Mesothelial cell of epicardium (in vitro differentiated cells): ENCODE data around the gene CNTNAP5. TPM values are rescaled to one million over a fixed set of nuclear protein-coding genes. Genes with fewer than 3 reads are reported as not detected.

Experiments used
- DNase-seq, 2 experiments: peaks; one replicate each; pipeline ENCODE4 v3.0.0; 2021; ENCODE audit warnings: low spot score in 2 of 2; ENCODE audit not compliant: unreplicated experiment in 2 of 2
- H3K27ac Mint-ChIP-seq: 2 replicates; pipeline ENCODE4 v1.8.0; 2021; ENCODE audit warnings: mixed read lengths
- H3K27me3 Mint-ChIP-seq: 2 replicates; pipeline ENCODE4 v1.8.0; 2021; ENCODE audit warnings: low read depth, mixed read lengths
- H3K36me3 Mint-ChIP-seq: 2 replicates; pipeline ENCODE4 v1.8.0; 2021; ENCODE audit warnings: mixed read lengths
- H3K4me1 Mint-ChIP-seq: 2 replicates; pipeline ENCODE4 v1.8.0; 2021; ENCODE audit warnings: mixed read lengths
- H3K4me3 Mint-ChIP-seq: 2 replicates; pipeline ENCODE4 v1.8.0; 2021; ENCODE audit warnings: mild to moderate bottlenecking, moderate library complexity, mixed read lengths
- H3K9me3 Mint-ChIP-seq: 2 replicates; pipeline ENCODE4 v1.8.0; 2021; ENCODE audit warnings: mixed read lengths
- CTCF ChIP-seq: fragments of 200-600 bp; sonication (generic); IDR thresholded peaks from one replicate; pipeline ENCODE4 v1.5.0; 2021; ENCODE audit warnings: antibody characterized with exemption; ENCODE audit not compliant: unreplicated experiment
- total RNA-seq: library from RNA; stranded (reverse); gene quantifications from 3 replicates; pipeline ENCODE4 v1.2.1, GENCODE V29; 2021

CNTNAP5 gene
- total RNA-seq, 1 donor from 2014 or later = 0.22 TPM

DNA sequence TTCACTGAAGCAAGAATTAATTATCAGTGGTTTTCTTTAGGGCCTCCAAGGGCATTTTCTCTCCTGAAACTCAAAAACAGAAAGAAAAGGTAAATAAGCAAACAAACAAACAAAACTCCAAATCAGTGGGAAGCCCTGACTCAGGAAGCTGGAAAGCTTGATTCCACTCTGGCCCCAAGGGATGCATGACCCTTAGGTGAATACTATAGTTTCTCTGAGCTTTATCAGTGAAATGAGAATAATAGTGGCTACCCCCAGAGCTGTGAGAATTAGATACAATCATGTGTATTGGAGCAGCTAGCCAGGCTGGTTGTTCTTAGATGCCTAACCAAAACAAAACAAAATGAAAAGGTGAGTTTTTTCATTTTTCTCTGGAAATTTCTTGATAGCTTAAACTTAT lies 585.1 kb downstream of the CNTNAP5 start:
- Mint-ChIP-seq H3K4me3 (no peak overlapping the region), H3K27me3 (peaks cover 4% of the 10 kb centered on the region), H3K27ac (no peak overlapping the region), H3K4me1 (no peaks in the 10 kb centered on the region), H3K36me3 (no peaks in the 10 kb centered on the region), H3K9me3 (no peaks in the 10 kb centered on the region)
- DNase-seq = no peak
- TF ChIP-seq CTCF = no peak

GRCh38 chr2:124610866-124611265 lies 585.8 kb downstream of the CNTNAP5 start:
- Mint-ChIP-seq H3K9me3 (no peaks in the 10 kb centered on the region), H3K27ac (no peak overlapping the region), H3K4me1 (no peaks in the 10 kb centered on the region), H3K4me3 (no peak overlapping the region), H3K27me3 (peaks cover 4% of the 10 kb centered on the region), H3K36me3 (no peaks in the 10 kb centered on the region)
- no peak for TF ChIP-seq CTCF
- DNase-seq = no peak

- DNase-seq = no peak
- no peak overlapping the region for H3K4me3 Mint-ChIP-seq
Measured at GRCh38 chr2:124623560-124623959, 598.5 kb downstream of the CNTNAP5 start.

GRCh38 chr2:124625561-124625960 lies 600.5 kb downstream of the CNTNAP5 start:
- no peaks in the 10 kb centered on the region for H3K36me3 Mint-ChIP-seq
- TF ChIP-seq CTCF = no peak
- H3K4me1 Mint-ChIP-seq = no peaks in the 10 kb centered on the region
- no peak for DNase-seq
- H3K9me3 Mint-ChIP-seq = peaks cover 15% of the 10 kb centered on the region
- peaks cover 3% of the 10 kb centered on the region for H3K27me3 Mint-ChIP-seq
- no peak overlapping the region for H3K27ac Mint-ChIP-seq
- H3K4me3 Mint-ChIP-seq = no peak overlapping the region

More at GRCh38 chr2:124623560-124623959, 598.5 kb downstream of the CNTNAP5 start:
- Mint-ChIP-seq H3K36me3 (no peaks in the 10 kb centered on the region), H3K4me1 (no peaks in the 10 kb centered on the region), H3K9me3 (peaks cover 8% of the 10 kb centered on the region), H3K27ac (no peak overlapping the region), H3K27me3 (peaks cover 4% of the 10 kb centered on the region)
- no peak for TF ChIP-seq CTCF

DNA sequence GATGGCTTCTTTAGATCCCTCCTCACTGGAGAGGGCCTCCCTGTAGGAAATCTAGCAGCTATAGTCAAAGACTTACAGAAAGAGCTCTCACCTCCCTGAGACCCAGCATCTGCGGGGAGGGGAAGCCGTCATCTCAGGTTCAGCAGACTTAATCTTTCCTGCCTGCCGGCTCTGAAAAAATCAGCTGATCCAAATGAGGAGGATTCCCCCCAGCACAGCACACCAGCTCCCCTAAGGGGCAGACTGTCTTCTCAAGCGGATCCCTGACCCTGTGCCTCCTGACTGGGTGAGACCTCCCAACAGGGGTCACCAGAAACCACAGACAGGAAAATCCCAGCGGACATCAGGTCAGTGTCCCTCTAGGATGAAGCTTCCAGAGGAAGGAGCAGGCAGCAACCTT lies 601.9 kb downstream of the CNTNAP5 start:
- Mint-ChIP-seq H3K36me3 (no peaks in the 10 kb centered on the region), H3K27ac (no peak overlapping the region), H3K4me1 (no peaks in the 10 kb centered on the region), H3K9me3 (peaks cover 27% of the 10 kb centered on the region), H3K27me3 (peaks cover 3% of the 10 kb centered on the region), H3K4me3 (no peak overlapping the region)
- no peak for DNase-seq
- no peak for TF ChIP-seq CTCF

DNA sequence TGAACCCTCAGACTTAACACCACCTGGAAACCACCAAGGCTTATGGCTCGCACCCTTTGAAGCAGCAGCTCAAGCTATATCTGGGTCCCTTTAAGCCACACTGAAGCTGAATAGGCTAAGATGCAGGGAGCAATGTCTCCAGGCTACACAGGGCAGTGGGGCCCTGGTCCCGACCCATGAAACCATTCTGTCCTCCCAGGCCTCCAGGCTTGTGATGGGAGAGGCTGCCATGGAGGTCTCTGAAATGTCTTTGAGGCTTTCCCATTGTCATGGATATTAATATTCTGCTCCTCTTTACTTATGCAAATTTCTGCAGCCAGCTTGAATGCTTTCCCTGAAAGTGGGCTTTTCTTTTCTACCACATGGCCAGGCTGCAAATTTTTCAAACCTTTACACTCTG lies 608.7 kb downstream of the CNTNAP5 start:
- Mint-ChIP-seq H3K27me3 (no peaks in the 10 kb centered on the region), H3K9me3 (peaks cover 28% of the 10 kb centered on the region), H3K4me3 (no peak overlapping the region), H3K27ac (no peak overlapping the region), H3K36me3 (no peaks in the 10 kb centered on the region), H3K4me1 (no peaks in the 10 kb centered on the region)
- DNase-seq = no peak
- no peak for TF ChIP-seq CTCF
